Smooth muscle cell (in vitro differentiated cells): ENCODE data around the gene PPM1H. TPM values are rescaled to one million over a fixed set of nuclear protein-coding genes. Genes with fewer than 3 reads are reported as not detected.

Source experiments
- DNase-seq: peaks from one replicate; lab custom pipeline; 2025; ENCODE audit not compliant: unreplicated experiment; lab: John Stamatoyannopoulos, UW
- H2AFZ ChIP-seq: fragments of 200-600 bp; sonication (generic); 2 replicates; pipeline ENCODE4 v1.6.0; 2016; ENCODE audit warnings: antibody characterized with exemption, low read depth, mild to moderate bottlenecking
- H3F3A ChIP-seq: fragments of 200-600 bp; sonication (generic); 2 replicates; pipeline ENCODE4 v1.6.0; 2017; ENCODE audit warnings: antibody characterized with exemption, low read depth
- H3K27ac ChIP-seq: fragments of 200-600 bp; sonication (generic); 2 replicates; pipeline ENCODE4 v1.5.1; 2016; ENCODE audit warnings: low read depth, mild to moderate bottlenecking
- H3K27me3 ChIP-seq: fragments of 200-600 bp; sonication (generic); 2 replicates; pipeline ENCODE4 v1.6.1; 2016; ENCODE audit warnings: low read depth, mild to moderate bottlenecking
- H3K36me3 ChIP-seq: fragments of 200-600 bp; sonication (generic); 2 replicates; pipeline ENCODE4 v1.5.1; 2016; ENCODE audit warnings: low read depth
- H3K4me1 ChIP-seq: fragments of 200-600 bp; sonication (generic); 2 replicates; pipeline ENCODE4 v1.5.1; 2016; ENCODE audit warnings: low read depth
- H3K4me2 ChIP-seq: fragments of 200-600 bp; sonication (generic); 2 replicates; pipeline ENCODE4 v1.6.0; 2016; ENCODE audit warnings: mild to moderate bottlenecking
- H3K4me3 ChIP-seq: fragments of 200-600 bp; sonication (generic); 2 replicates; pipeline ENCODE4 v1.5.1; 2016; ENCODE audit warnings: mild to moderate bottlenecking
- H3K79me2 ChIP-seq: fragments of 200-600 bp; sonication (generic); 2 replicates; pipeline ENCODE4 v1.6.0; 2016; ENCODE audit warnings: low read depth, mild to moderate bottlenecking
- H3K9ac ChIP-seq: fragments of 200-600 bp; sonication (generic); 2 replicates; pipeline ENCODE4 v1.6.0; 2016; ENCODE audit warnings: low read depth
- H3K9me3 ChIP-seq: fragments of 200-600 bp; sonication (generic); replicated peaks from 2 replicates; pipeline ENCODE4 v1.5.1; 2016; ENCODE audit warnings: low read depth
- H4K20me1 ChIP-seq: fragments of 200-600 bp; sonication (generic); 2 replicates; pipeline ENCODE4 v1.6.0; 2016; ENCODE audit warnings: low read depth
- WGBS: methylation state at CpG from one replicate; pipeline ENCODE4 v1.1.7; 2016; ENCODE audit warnings: low lambda C conversion rate; 5-methylcytosine and 5-hydroxymethylcytosine counted together
- polyA plus RNA-seq: library from polyadenylated mRNA; unstranded; fragments of >200 nt; fragmentation: Nextera tagmentation; extraction: Ambion mirVana; gene quantifications from 2 replicates; pipeline ENCODE4 v1.2.1, GENCODE V29; 2016
- total RNA-seq: library from RNA; depleted of rRNA; stranded (reverse); fragments of >200 nt; gene quantifications from 2 replicates; pipeline ENCODE4 v1.2.3, GENCODE V29; 2014
- TF ChIP-seq, protein P1 (sequence below): fragments of 200-600 bp; sonication (generic); IDR thresholded peaks from 2 replicates; pipeline ENCODE4 v1.5.1; 2017; ENCODE audit warnings: borderline replicate concordance, mild to moderate bottlenecking, antibody characterized with exemption; ENCODE audit not compliant: insufficient read depth, poor library complexity, severe bottlenecking

The PPM1H gene
- total and polyA plus RNA-seq, 2 experiments from 2014 or later = 0.56 to 3.6 TPM

GRCh38 chr12:62783881-62784280, 151.1 kb downstream of the PPM1H start:
- no peaks in the 10 kb centered on the region for H4K20me1 ChIP-seq
- H3K4me2 ChIP-seq = no peak overlapping the region
- no peak for DNase-seq
- no peak overlapping the region for H2AFZ ChIP-seq
- H3K79me2 ChIP-seq = no peaks in the 10 kb centered on the region
- no peak overlapping the region for H3K9ac ChIP-seq
- H3K4me1 ChIP-seq = peaks cover 4% of the 10 kb centered on the region
- no peaks in the 10 kb centered on the region for H3F3A ChIP-seq
- H3K27me3 ChIP-seq = no peaks in the 10 kb centered on the region
- WGBS = 90% methylated on average over 6 of the region's 6 CpGs
- H3K9me3 ChIP-seq = no peaks in the 10 kb centered on the region
- H3K4me3 ChIP-seq = no peak overlapping the region
- H3K27ac ChIP-seq = no peak overlapping the region
- H3K36me3 ChIP-seq = no peaks in the 10 kb centered on the region
- TF ChIP-seq, protein P1, sequence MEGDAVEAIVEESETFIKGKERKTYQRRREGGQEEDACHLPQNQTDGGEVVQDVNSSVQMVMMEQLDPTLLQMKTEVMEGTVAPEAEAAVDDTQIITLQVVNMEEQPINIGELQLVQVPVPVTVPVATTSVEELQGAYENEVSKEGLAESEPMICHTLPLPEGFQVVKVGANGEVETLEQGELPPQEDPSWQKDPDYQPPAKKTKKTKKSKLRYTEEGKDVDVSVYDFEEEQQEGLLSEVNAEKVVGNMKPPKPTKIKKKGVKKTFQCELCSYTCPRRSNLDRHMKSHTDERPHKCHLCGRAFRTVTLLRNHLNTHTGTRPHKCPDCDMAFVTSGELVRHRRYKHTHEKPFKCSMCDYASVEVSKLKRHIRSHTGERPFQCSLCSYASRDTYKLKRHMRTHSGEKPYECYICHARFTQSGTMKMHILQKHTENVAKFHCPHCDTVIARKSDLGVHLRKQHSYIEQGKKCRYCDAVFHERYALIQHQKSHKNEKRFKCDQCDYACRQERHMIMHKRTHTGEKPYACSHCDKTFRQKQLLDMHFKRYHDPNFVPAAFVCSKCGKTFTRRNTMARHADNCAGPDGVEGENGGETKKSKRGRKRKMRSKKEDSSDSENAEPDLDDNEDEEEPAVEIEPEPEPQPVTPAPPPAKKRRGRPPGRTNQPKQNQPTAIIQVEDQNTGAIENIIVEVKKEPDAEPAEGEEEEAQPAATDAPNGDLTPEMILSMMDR = no peak

GRCh38 chr12:62781136-62781880, 153.6 kb downstream of the PPM1H start:
- no peak for DNase-seq
- Histone ChIP-seq H3F3A (no peaks in the 10 kb centered on the region), H2AFZ (no peak overlapping the region), H3K9ac (no peak overlapping the region), H3K79me2 (no peaks in the 10 kb centered on the region), H4K20me1 (no peaks in the 10 kb centered on the region), H3K4me3 (no peak overlapping the region), H3K4me2 (no peak overlapping the region), H3K27me3 (no peaks in the 10 kb centered on the region), H3K36me3 (no peaks in the 10 kb centered on the region), H3K27ac (no peak overlapping the region), H3K9me3 (no peaks in the 10 kb centered on the region), H3K4me1 (peaks cover 4% of the 10 kb centered on the region)
- WGBS = 88% methylated on average over 9 of the region's 9 CpGs
- TF ChIP-seq, protein P1 = no peak

- no peaks in the 10 kb centered on the region for H3K9me3 ChIP-seq
- H2AFZ ChIP-seq = no peak overlapping the region
- no peak for DNase-seq
- no peak overlapping the region for H3K4me2 ChIP-seq
- H3K9ac ChIP-seq = no peak overlapping the region
- no peak overlapping the region for H3K27ac ChIP-seq
- TF ChIP-seq, protein P1 = no peak
- H3K4me3 ChIP-seq = no peak overlapping the region
- H4K20me1 ChIP-seq = no peaks in the 10 kb centered on the region
- H3K4me1 ChIP-seq = peaks cover 4% of the 10 kb centered on the region
- no peaks in the 10 kb centered on the region for H3F3A ChIP-seq
- no peaks in the 10 kb centered on the region for H3K36me3 ChIP-seq
- no peaks in the 10 kb centered on the region for H3K27me3 ChIP-seq
- H3K79me2 ChIP-seq = no peaks in the 10 kb centered on the region
Observed at GRCh38 chr12:62779488-62779887, 155.5 kb downstream of the PPM1H start.

- no peaks in the 10 kb centered on the region for H3F3A ChIP-seq
- no peaks in the 10 kb centered on the region for H3K79me2 ChIP-seq
- no peaks in the 10 kb centered on the region for H3K9me3 ChIP-seq
- no peak overlapping the region for H3K9ac ChIP-seq
- no peaks in the 10 kb centered on the region for H4K20me1 ChIP-seq
- no peak for DNase-seq
- no peak overlapping the region for H2AFZ ChIP-seq
- H3K4me2 ChIP-seq = no peak overlapping the region
- no peak overlapping the region for H3K4me3 ChIP-seq
- H3K27ac ChIP-seq = no peak overlapping the region
- H3K4me1 ChIP-seq = peaks cover 4% of the 10 kb centered on the region
- TF ChIP-seq, protein P1 = no peak
- WGBS = 97% methylated on average over 3 of the region's 3 CpGs
- H3K36me3 ChIP-seq = no peaks in the 10 kb centered on the region
- no peaks in the 10 kb centered on the region for H3K27me3 ChIP-seq
Observed at GRCh38 chr12:62778187-62778586, 156.8 kb downstream of the PPM1H start.
